CD4-positive, alpha-beta T cell treated with Interleukin-2 at 100 ng/mL for 4 hours (primary cell): ENCODE measurements around the gene CLK2.
"Not testable (repeated sequence)": the region's sequence is repeated elsewhere in the genome, so short reads cannot be mapped to it uniquely, and the experiment has no call there.

Source experiments
- DNase-seq: peaks from one replicate; pipeline ENCODE4 v3.0.0-alpha.2; 2020; ENCODE audit warnings: low spot score

The CLK2 gene

GRCh38 chr1:155266553-155266952 is 6.8 kb downstream of the CLK2 start:
- no peak for DNase-seq

DNA sequence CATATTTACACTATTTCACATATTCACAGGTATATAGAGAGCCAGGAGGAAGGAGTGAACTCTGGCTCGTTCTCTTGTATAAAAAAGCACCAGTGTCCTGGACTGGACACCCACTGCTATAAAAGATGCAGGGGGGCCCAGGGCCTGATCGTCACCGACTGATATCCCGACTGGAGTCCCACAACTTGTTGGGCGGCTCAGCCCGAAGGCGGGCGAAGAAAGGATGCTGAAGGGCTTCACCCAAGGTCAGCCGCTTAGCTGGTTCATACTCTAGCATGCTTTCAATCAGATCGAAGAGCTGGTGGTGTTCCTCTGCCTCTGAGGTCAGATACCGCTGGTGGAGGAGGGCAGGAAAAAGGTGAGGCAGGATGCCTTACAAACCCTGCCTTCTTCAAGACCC is 10.2 kb downstream of the CLK2 start:
- no peak for DNase-seq

GRCh38 chr1:155261852-155262673 is 11.2 kb downstream of the CLK2 start, which contains the start of gene SCAMP3:
Gene SCAMP3 (minus strand): TSS chr1:155262360. CDS start chr1:155262151, 209 bp downstream.
- DNase-seq: peak; percentile 89

GRCh38 chr1:155261493-155261851 is 11.8 kb downstream of the CLK2 start:
- no peak for DNase-seq

- DNase-seq: no peak
These were observed 13.0 kb downstream of the CLK2 start for GRCh38 chr1:155260276-155260675.

DNA sequence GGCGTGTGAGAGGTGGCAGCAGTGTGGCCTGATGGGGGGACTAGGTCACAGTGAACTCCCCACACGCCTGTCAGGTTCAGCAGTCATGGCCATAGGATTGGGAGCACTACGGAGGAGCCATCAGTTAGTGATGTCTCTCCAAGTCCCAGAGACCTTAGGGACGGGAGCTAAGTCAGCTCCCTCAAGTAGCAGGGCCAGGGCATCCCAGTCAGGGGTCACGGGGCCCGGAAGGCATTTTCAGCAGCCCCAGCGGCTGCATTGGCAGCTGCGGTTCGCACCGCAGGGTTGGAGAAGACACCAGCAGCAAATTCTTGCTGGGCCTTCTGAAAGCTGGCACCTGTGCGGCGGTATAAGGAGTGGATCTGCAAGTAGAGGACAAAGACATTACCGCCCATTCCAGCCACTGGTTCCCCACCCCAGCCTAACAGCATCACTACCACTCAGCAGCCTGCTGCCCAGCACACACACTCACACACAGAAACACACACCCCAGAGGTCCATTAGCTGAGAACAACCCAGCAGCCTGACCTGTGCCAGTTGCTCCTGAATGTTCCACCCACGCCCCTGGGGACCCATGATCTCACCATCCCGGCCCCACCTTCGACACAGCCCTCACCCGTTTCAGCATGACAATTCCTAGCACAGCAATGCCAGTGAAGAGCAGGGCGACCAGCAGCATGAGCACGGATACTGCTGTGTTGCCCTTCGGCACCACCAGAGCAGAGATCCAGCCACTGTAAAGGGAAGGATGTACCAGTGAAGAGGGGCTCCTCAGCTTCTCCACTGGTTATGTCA is 17.0 kb downstream of the CLK2 start:
- DNase-seq: no peak

- peak; percentile 71 for DNase-seq
These were observed 17.9 kb downstream of the CLK2 start, which contains the start of gene ENTREP3 for GRCh38 chr1:155255243-155256007. Gene ENTREP3 (minus strand): TSS chr1:155255483. CDS start chr1:155254877, 606 bp downstream.

- no peak for DNase-seq
These were observed 18.5 kb downstream of the CLK2 start for GRCh38 chr1:155254714-155255242.

DNA sequence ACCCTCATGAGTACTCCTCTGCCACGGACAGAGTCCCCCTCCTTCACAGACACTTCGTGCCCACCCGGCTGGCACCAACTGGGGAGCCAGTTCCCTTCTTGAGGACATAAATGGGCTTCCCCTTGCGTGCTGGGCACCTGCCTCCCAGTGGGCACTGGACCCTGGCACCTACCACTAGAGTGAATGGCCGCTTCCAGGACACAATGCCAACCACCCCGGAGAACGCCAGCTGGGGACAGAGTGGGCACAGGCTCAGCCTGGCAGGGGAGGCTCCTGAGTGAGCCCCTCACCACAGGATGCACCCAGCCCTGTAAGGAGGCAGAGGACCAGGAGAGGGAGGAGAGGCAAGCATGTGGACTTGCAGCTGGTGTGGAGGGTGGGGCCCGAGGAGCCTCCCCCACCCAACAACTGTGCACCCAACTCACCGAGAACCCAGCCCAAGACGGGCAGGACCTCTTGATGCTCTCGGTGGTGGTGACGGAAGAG is 19.0 kb downstream of the CLK2 start:
- no peak for DNase-seq

- DNase-seq: no peak
These were observed 19.5 kb downstream of the CLK2 start for GRCh38 chr1:155253797-155254196.

GRCh38 chr1:155253208-155253607 is 20.1 kb downstream of the CLK2 start:
- no peak for DNase-seq

GRCh38 chr1:155251566-155251965 is 21.7 kb downstream of the CLK2 start:
- no peak for DNase-seq

DNA sequence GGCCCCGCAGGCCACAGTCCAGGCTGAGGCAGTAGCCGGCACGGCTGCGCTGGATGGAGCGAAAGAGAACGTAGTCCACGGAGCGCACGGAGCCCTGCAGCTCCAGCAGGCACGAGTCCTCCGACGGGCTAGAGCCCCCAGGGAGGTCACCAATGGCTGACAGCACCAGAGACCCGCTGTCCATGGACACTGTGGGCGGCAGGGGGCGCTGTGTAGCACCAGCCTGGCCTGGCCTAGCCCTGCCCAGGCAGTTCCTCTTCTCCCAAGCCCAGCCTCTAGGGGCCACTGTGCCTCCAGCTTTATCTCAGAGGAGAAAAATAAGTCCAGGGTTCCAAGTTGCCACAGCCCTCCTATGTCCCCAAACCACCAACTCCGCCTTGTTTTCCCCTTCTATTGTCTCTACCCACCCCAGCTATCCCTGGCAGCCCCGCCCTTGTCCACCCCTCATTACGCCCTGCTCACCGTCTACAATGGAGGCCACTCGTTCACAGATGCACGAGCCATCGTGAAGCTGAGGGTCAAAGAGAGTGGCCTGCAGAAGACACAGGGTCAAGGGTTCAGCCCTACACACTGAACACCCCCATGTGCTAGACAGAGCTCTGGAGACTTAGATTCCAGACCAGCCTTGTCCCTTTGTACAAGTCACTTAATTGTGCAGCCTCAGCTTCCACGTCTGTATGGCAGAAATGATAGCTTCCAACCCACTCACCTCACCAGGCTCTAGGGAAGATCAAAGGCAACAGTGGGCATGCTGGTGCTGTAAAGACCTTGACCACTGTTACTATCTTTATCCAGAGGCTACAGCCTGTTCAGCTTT is 22.5 kb downstream of the CLK2 start:
- DNase-seq: peak; percentile 96

DNA sequence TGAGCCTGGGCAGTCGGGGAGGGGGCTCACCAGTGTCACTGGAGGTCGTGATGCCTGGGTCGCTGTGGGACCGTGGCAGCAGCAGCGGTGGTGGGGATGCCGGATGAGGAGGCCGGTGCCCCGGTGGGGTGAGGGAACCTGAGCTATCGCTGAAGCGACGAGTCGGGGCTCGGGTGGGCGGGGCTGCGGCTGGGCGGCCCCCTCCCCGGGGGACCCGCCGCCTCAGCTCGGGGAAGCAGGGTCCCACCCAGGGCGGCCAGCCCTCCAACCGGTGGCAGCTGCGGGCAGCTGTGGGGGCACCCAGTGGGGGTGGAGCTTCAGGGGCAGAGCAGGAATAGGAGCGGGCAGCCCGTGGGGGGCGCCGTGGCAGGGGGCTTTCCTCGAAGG is 23.1 kb downstream of the CLK2 start:
- no peak for DNase-seq

GRCh38 chr1:155247667-155248553 is 25.4 kb downstream of the CLK2 start:
- no peak for DNase-seq

GRCh38 chr1:155246796-155247195 is 26.5 kb downstream of the CLK2 start:
- DNase-seq: not testable (repeated sequence)

- DNase-seq: no peak
These were observed 28.2 kb downstream of the CLK2 start for GRCh38 chr1:155245163-155245524.

DNA sequence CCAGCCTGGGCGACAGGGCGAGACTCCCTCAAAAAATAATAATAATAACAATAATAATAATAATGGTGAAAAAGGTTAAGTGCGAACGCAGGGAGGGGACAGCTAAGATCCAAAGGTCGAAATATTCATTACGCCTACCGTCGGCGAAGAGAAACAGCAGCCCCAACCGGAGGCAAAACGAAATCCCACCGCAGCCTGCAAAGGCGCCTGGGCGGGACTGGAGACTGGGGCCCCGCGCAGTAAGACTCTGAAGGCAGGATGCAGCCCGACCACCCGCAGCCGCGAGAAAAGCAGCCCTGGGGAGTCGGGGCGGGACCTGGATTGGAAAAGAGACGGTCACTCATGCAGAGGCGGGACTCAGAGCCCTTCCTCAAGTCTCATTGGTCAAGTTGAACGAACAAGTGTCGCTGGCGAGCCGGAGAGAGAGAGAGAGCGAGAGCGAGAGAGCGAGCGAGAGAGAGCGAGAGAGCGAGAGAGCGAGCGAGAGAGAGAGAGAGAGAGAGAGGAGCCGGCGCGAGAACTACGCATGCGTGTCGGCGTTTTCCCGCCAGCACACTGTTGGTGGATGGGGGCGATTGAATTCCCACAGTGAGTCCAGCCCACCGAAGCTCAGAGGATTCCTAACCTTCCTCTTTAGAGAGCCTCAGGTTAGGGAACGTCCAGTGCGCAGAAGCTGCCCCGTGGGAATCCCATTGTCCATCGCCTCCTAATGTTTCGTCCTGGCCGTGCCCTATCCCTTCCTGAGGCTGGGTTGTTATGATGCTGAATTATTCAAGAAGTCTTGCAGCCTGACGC is 28.7 kb downstream of the CLK2 start:
- peak; percentile 97 for DNase-seq

DNA sequence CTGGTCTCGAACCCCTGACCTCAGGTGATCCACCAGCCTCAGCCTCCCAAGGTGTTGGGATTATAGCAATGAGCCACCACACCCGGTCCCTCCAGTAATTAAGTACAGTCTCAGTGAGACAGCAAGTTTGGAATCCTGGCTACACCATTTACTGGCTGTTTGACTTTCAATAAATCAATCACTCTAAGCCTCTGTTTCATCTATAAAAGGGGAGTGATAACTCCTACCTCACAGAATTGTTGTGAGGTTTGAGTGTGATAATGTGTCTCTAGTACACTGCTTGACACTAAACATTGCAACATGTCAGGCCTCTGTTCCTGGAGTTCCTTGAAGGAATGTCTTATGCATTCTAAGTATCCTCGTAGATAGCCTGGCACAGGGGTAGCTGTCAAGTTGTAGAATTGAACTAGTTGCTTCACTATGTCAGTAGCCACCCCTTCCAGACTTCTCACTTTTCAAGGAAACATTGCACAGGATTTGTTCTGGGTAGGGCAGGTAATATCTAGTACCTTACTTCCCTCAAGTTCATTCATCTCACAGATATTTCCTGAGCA is 30.4 kb downstream of the CLK2 start:
- no peak for DNase-seq
